ENCODE results near the gene DGKI. TPM values are rescaled to one million over a fixed set of nuclear protein-coding genes. Genes with fewer than 3 reads are reported as not detected.

DGKI gene
- total and polyA plus RNA-seq, 2 donors (not counting 1 experiment from before 2014, with no cell fraction given): 0.74 to 2.1 TPM

DNA sequence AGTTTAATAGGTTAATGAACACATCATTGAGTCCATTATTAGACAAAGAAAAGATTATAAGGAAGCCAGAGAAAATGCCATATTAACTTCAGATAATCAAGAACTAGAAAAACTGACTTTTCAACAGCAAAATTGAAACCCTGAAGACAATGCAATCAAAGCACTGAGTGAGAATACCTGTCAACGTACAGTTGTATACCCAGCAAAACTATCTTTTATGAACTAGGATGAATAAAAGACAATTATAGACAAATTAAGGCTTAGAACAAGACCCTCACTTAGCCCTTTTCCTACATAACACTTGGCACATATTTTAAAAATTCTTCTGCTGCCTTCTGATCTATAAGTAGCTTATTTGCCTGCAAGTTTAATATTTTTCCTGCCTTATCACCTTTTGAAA lies 19.0 kb upstream of the DGKI start:
- no peaks in the 10 kb centered on the region for H3K79me2 ChIP-seq (ENCODE audit: control insufficient read depth, insufficient read depth, low read length)
- H3K27me3 ChIP-seq (ENCODE audit: control insufficient read depth, insufficient read depth, low read length): no peaks in the 10 kb centered on the region
- peaks cover 14% of the 10 kb centered on the region for H3K36me3 ChIP-seq (ENCODE audit: control insufficient read depth, insufficient read depth, low read length)
- H3K9ac ChIP-seq (ENCODE audit: insufficient read depth, low read length): no peak overlapping the region
- H3K4me1 ChIP-seq (ENCODE audit: control insufficient read depth, extremely low read depth, insufficient read depth, low read length): no peaks in the 10 kb centered on the region
- no peaks in the 10 kb centered on the region for H3K9me3 ChIP-seq (ENCODE audit: control insufficient read depth, insufficient read depth, low read depth, low read length)
- H3K4me2 ChIP-seq (ENCODE audit: extremely low read depth, insufficient read depth, low read length): no peak overlapping the region
- no peak overlapping the region for H3K27ac ChIP-seq (ENCODE audit: insufficient read depth, low read length)
- no peak for DNase-seq (ENCODE audit: low read depth in 2 of 2)
- no peak overlapping the region for H2AFZ ChIP-seq (ENCODE audit: low read length)
- no peaks in the 10 kb centered on the region for H4K20me1 ChIP-seq (ENCODE audit: control insufficient read depth, extremely low read depth, insufficient read depth, low read length)
- no peak overlapping the region for H3K4me3 ChIP-seq (replicated peaks in 1 of 4; ENCODE audit: control extremely low read depth in 1 of 4, insufficient read depth in 1 of 4, low read depth in 3 of 4, low read length in 4 of 4)
- TF ChIP-seq, protein P1, sequence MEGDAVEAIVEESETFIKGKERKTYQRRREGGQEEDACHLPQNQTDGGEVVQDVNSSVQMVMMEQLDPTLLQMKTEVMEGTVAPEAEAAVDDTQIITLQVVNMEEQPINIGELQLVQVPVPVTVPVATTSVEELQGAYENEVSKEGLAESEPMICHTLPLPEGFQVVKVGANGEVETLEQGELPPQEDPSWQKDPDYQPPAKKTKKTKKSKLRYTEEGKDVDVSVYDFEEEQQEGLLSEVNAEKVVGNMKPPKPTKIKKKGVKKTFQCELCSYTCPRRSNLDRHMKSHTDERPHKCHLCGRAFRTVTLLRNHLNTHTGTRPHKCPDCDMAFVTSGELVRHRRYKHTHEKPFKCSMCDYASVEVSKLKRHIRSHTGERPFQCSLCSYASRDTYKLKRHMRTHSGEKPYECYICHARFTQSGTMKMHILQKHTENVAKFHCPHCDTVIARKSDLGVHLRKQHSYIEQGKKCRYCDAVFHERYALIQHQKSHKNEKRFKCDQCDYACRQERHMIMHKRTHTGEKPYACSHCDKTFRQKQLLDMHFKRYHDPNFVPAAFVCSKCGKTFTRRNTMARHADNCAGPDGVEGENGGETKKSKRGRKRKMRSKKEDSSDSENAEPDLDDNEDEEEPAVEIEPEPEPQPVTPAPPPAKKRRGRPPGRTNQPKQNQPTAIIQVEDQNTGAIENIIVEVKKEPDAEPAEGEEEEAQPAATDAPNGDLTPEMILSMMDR (conservative IDR thresholded peaks at IDR 0.05 in 1 of 2, IDR thresholded peaks at IDR 0.05 in 1 of 2; ENCODE audit: low read depth in 1 of 2, low read length in 2 of 2): no peak
- no peak for TF ChIP-seq EZH2 (IDR thresholded peaks at IDR 0.05; ENCODE audit: low read length, missing control alignments)

- Histone ChIP-seq H3K4me3 (replicated peaks in 1 of 4; ENCODE audit: control extremely low read depth in 1 of 4, insufficient read depth in 1 of 4, low read depth in 3 of 4, low read length in 4 of 4) (no peak overlapping the region), H3K36me3 (ENCODE audit: control insufficient read depth, insufficient read depth, low read length) (peaks cover 16% of the 10 kb centered on the region), H2AFZ (ENCODE audit: low read length) (no peak overlapping the region), H3K4me2 (ENCODE audit: extremely low read depth, insufficient read depth, low read length) (no peak overlapping the region), H3K9me3 (ENCODE audit: control insufficient read depth, insufficient read depth, low read depth, low read length) (no peaks in the 10 kb centered on the region), H3K9ac (ENCODE audit: insufficient read depth, low read length) (no peak overlapping the region), H3K27ac (ENCODE audit: insufficient read depth, low read length) (no peak overlapping the region), H3K4me1 (ENCODE audit: control insufficient read depth, extremely low read depth, insufficient read depth, low read length) (no peaks in the 10 kb centered on the region), H4K20me1 (ENCODE audit: control insufficient read depth, extremely low read depth, insufficient read depth, low read length) (no peaks in the 10 kb centered on the region), H3K79me2 (ENCODE audit: control insufficient read depth, insufficient read depth, low read length) (no peaks in the 10 kb centered on the region), H3K27me3 (ENCODE audit: control insufficient read depth, insufficient read depth, low read length) (no peaks in the 10 kb centered on the region)
- no peak for TF ChIP-seq EZH2 (IDR thresholded peaks at IDR 0.05; ENCODE audit: low read length, missing control alignments)
- TF ChIP-seq, protein P1 (conservative IDR thresholded peaks at IDR 0.05 in 1 of 2, IDR thresholded peaks at IDR 0.05 in 1 of 2; ENCODE audit: low read depth in 1 of 2, low read length in 2 of 2): no peak
- DNase-seq (ENCODE audit: low read depth in 2 of 2): no peak
Measured at GRCh38 chr7:137862964-137863363, 16.2 kb upstream of the DGKI start.

DNA sequence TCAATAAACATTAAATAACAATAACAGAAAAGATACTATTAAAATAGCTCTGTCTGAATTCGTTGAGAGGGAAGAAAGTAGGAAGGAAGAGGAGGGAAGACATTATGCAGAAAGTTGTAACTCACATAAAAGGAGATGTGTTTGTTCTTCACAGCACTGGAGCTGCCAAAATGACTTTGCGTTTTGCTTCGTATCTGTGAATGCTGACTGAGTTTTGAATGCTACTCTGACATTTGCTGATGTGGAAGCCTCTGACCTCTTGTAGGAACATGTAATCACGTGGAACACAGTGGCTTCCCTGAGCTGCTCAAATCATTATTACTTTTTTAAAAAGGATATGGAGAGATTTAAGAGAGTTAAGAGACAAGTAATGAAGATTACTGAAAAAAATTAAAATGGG lies 15.6 kb upstream of the DGKI start:
- H4K20me1 ChIP-seq (ENCODE audit: control insufficient read depth, extremely low read depth, insufficient read depth, low read length): no peaks in the 10 kb centered on the region
- no peak overlapping the region for H2AFZ ChIP-seq (ENCODE audit: low read length)
- H3K36me3 ChIP-seq (ENCODE audit: control insufficient read depth, insufficient read depth, low read length): peaks cover 14% of the 10 kb centered on the region
- no peak overlapping the region for H3K27ac ChIP-seq (ENCODE audit: insufficient read depth, low read length)
- DNase-seq (ENCODE audit: low read depth in 2 of 2): no peak
- no peaks in the 10 kb centered on the region for H3K79me2 ChIP-seq (ENCODE audit: control insufficient read depth, insufficient read depth, low read length)
- H3K9me3 ChIP-seq (ENCODE audit: control insufficient read depth, insufficient read depth, low read depth, low read length): no peaks in the 10 kb centered on the region
- no peak overlapping the region for H3K4me3 ChIP-seq (replicated peaks in 1 of 4; ENCODE audit: control extremely low read depth in 1 of 4, insufficient read depth in 1 of 4, low read depth in 3 of 4, low read length in 4 of 4)
- no peaks in the 10 kb centered on the region for H3K4me1 ChIP-seq (ENCODE audit: control insufficient read depth, extremely low read depth, insufficient read depth, low read length)
- TF ChIP-seq EZH2 (IDR thresholded peaks at IDR 0.05; ENCODE audit: low read length, missing control alignments): no peak
- TF ChIP-seq, protein P1 (conservative IDR thresholded peaks at IDR 0.05 in 1 of 2, IDR thresholded peaks at IDR 0.05 in 1 of 2; ENCODE audit: low read depth in 1 of 2, low read length in 2 of 2): no peak
- no peak overlapping the region for H3K9ac ChIP-seq (ENCODE audit: insufficient read depth, low read length)
- H3K4me2 ChIP-seq (ENCODE audit: extremely low read depth, insufficient read depth, low read length): no peak overlapping the region
- H3K27me3 ChIP-seq (ENCODE audit: control insufficient read depth, insufficient read depth, low read length): no peaks in the 10 kb centered on the region
